K562 (cell line): ENCODE results near the gene KDM4C.

Experiments used
- ZNF586 ChIP-seq: fragments of 450-650 bp; formaldehyde crosslinking; conservative IDR thresholded peaks from 2 replicates; pipeline ENCODE4 v1.4.0; 2020; ENCODE audit warnings: mild to moderate bottlenecking, moderate library complexity
- TF ChIP-seq, protein P1 (sequence below), 3 experiments: IDR thresholded peaks in 2 of 3; conservative IDR thresholded peaks in 1 of 3; 2 replicates each; pipeline ENCODE4 v1.5.1; 2011 to 2012; ENCODE audit warnings: low read length in 3 of 3, mild to moderate bottlenecking in 3 of 3, control low read depth in 2 of 3, improper control_type of control experiment in 1 of 3, inconsistent platforms in 1 of 3, low read depth in 1 of 3, mixed read lengths in 1 of 3, moderate library complexity in 1 of 3; ENCODE audit not compliant: insufficient read depth in 2 of 3

- TF ChIP-seq ZNF586 (CRISPR knock-in tag) = no peak
- TF ChIP-seq, protein P1, sequence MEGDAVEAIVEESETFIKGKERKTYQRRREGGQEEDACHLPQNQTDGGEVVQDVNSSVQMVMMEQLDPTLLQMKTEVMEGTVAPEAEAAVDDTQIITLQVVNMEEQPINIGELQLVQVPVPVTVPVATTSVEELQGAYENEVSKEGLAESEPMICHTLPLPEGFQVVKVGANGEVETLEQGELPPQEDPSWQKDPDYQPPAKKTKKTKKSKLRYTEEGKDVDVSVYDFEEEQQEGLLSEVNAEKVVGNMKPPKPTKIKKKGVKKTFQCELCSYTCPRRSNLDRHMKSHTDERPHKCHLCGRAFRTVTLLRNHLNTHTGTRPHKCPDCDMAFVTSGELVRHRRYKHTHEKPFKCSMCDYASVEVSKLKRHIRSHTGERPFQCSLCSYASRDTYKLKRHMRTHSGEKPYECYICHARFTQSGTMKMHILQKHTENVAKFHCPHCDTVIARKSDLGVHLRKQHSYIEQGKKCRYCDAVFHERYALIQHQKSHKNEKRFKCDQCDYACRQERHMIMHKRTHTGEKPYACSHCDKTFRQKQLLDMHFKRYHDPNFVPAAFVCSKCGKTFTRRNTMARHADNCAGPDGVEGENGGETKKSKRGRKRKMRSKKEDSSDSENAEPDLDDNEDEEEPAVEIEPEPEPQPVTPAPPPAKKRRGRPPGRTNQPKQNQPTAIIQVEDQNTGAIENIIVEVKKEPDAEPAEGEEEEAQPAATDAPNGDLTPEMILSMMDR (IDR thresholded peaks at IDR 0.05 in 2 of 3, conservative IDR thresholded peaks at IDR 0.05 in 1 of 3; ENCODE audit: insufficient read depth in 2 of 3, low read depth in 1 of 3, low read length in 3 of 3) = no peak
Measured at GRCh38 chr9:6969805-6970204, 212.0 kb downstream of the KDM4C start.
